ENCODE data around the gene EXOG.

DNA sequence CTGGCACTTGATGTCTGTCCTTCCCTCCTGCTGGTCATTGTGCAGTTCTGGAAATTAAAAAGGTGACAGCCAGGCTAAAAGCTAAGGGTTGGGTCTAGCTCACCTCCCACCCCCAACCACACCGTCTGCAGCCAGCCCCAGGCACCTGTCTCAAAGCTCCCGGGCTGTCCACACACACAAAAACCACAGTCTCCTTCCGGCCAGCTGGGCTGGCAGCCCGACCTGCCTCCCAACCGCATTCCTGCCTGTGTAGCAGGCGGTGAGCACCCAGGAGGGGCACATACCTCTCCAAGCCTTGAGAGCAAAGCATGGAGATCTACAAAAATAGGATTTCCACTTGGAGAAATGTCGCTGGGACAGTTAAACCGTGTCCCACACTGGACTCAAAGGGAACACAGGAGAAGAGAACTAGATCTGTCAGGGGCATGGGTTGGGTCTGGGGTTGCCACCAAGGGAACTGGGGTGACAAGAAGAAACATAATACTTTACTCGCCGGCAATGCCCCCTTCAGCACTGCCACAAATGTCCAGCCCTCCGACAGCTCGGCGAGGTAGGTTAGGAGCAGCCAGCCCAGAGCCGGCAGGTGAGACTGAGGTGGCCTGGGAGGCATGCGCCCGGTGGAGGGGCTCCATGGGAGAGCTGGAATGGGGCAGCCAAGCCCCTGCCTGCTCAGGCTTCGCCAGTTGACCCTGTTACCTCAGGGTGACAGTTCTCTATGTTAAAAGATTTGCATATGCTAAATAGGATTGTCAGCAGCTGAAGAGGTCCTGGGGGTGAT, 52.2 kb downstream of the EXOG start:
- TF ChIP-seq POLR2A (IDR thresholded peaks at IDR 0.05; ENCODE audit: low read length) (no peak), GATA1 (IDR thresholded peaks at IDR 0.05; ENCODE audit: low read depth, low read length) (no peak)

Measured in erythroblast (primary cell).